Fibroblast of skin of left biceps (primary cell): ENCODE measurements around the gene HOXA5.

Source experiments
- DNase-seq, 2 experiments: peaks; one replicate each; pipeline ENCODE4 v3.0.0-alpha.2; 2013; ENCODE audit warnings: low read depth in 2 of 2

The HOXA5 gene

GRCh38 chr7:27171637-27172314 lies 28.3 kb upstream of the HOXA5 start:
- no peak for DNase-seq

GRCh38 chr7:27171325-27171636 lies 27.8 kb upstream of the HOXA5 start:
- DNase-seq = no peak

- no peak for DNase-seq
Measured at GRCh38 chr7:27170426-27171324, 27.2 kb upstream of the HOXA5 start.

GRCh38 chr7:27169658-27170425 lies 26.4 kb upstream of the HOXA5 start:
- no peak for DNase-seq

- no peak for DNase-seq
Measured at GRCh38 chr7:27168265-27168947, 24.9 kb upstream of the HOXA5 start.

GRCh38 chr7:27167916-27168264 lies 24.4 kb upstream of the HOXA5 start:
- DNase-seq = no peak

- peak; percentile 54 to 55 for DNase-seq
Measured at GRCh38 chr7:27166531-27167505, 23.3 kb upstream of the HOXA5 start.

- no peak for DNase-seq
Measured at GRCh38 chr7:27165996-27166530, 22.6 kb upstream of the HOXA5 start.

- peak; percentile 91 to 92 for DNase-seq
Measured at GRCh38 chr7:27165089-27165995, 21.9 kb upstream of the HOXA5 start, which contains the start of gene HOXA9. Gene HOXA9, minus strand, starts transcription at chr7:27165537. Its CDS starts 80 bp downstream, at chr7:27165457.

GRCh38 chr7:27164367-27165088 lies 21.0 kb upstream of the HOXA5 start:
- no peak for DNase-seq

- no peak for DNase-seq
Measured at GRCh38 chr7:27164045-27164366, 20.5 kb upstream of the HOXA5 start.

- no peak for DNase-seq
Measured at GRCh38 chr7:27163288-27164044, 20.0 kb upstream of the HOXA5 start.

GRCh38 chr7:27162561-27163287 lies 19.2 kb upstream of the HOXA5 start:
- DNase-seq = no peak

- DNase-seq = no peak
Measured at GRCh38 chr7:27161721-27162560, 18.5 kb upstream of the HOXA5 start.

- DNase-seq = no peak
Measured at GRCh38 chr7:27161214-27161720, 17.8 kb upstream of the HOXA5 start.

- DNase-seq = peak; percentile 51 to 58
Measured at GRCh38 chr7:27160546-27161213, 17.2 kb upstream of the HOXA5 start.
